ENCODE data around the gene TAC4. TPM values are rescaled to one million over a fixed set of nuclear protein-coding genes. Genes with fewer than 3 reads are reported as not detected.
A peak's percentile ranks its signal among the peaks of the same experiment; 100 is the strongest.

Gene TAC4
- total and polyA plus RNA-seq, 2 of the 13 experiments (the other 11 are each of a cell fraction or from before 2014, with no cell fraction given): not detected

- TF ChIP-seq ZNF749 (CRISPR knock-in tag; IDR thresholded peaks at IDR 0.05; ENCODE audit: borderline replicate concordance): peak; percentile 82; the same call in 1 of the 2 replicates
- TF ChIP-seq GMEB2 (CRISPR knock-in tag; IDR thresholded peaks at IDR 0.05; ENCODE audit: low read depth): peak; percentile 85
- no peak; the same call in 1 of the 2 replicates for TF ChIP-seq STAT5B (CRISPR knock-in tag; IDR thresholded peaks at IDR 0.05)
- TF ChIP-seq ATM (IDR thresholded peaks at IDR 0.05; ENCODE audit: borderline replicate concordance): no peak
- peak; percentile 83 for TF ChIP-seq PHF21A (CRISPR knock-in tag; IDR thresholded peaks at IDR 0.05)
- TF ChIP-seq AKAP8 (CRISPR knock-in tag; IDR thresholded peaks at IDR 0.05): no peak
- TF ChIP-seq TSC22D2 (CRISPR knock-in tag; IDR thresholded peaks at IDR 0.05; ENCODE audit: borderline replicate concordance): peak; percentile 40; the same call in 1 of the 2 replicates
- TF ChIP-seq TERF1 (CRISPR knock-in tag; IDR thresholded peaks at IDR 0.05): no peak
- TF ChIP-seq CENPT (CRISPR knock-in tag; IDR thresholded peaks at IDR 0.05; ENCODE audit: low read depth): no peak
- TF ChIP-seq RORA (CRISPR knock-in tag; IDR thresholded peaks at IDR 0.05): no peak
- peak; percentile 90; the same call in 1 of the 2 replicates for TF ChIP-seq ZNF709 (CRISPR knock-in tag; IDR thresholded peaks at IDR 0.05)
- peak; percentile 58 for TF ChIP-seq HNRNPH1 (optimal IDR thresholded peaks at IDR 0.05; ENCODE audit: low read depth, low read length)
- no peak; the same call in 1 of the 2 replicates for TF ChIP-seq RERE (CRISPR knock-in tag; IDR thresholded peaks at IDR 0.05; ENCODE audit: low read depth)
- TF ChIP-seq SKI (IDR thresholded peaks at IDR 0.05; ENCODE audit: partially characterized antibody): peak; percentile 42
- TF ChIP-seq KAT2B (IDR thresholded peaks at IDR 0.05; ENCODE audit: borderline replicate concordance, low read depth, low read length): no peak
- no peak for TF ChIP-seq NR2F1 (CRISPR knock-in tag; IDR thresholded peaks at IDR 0.05)
- TF ChIP-seq THAP9 (CRISPR knock-in tag; IDR thresholded peaks at IDR 0.05; ENCODE audit: borderline replicate concordance): peak; percentile 100
These were observed 59.2 kb downstream of the TAC4 start, which contains the start of gene KAT7 (continued) for GRCh38 chr17:49788478-49789242.

All from HepG2 (cell line).